Activated gamma-delta T cell treated with Interleukin-2 at 50 U/mL for 16 hours (primary cell): ENCODE data around the gene NRDC.
"Not testable (repeated sequence)": the region's sequence is repeated elsewhere in the genome, so short reads cannot be mapped to it uniquely, and the experiment has no call there.

Experiments used
- DNase-seq: peaks from one replicate; pipeline ENCODE4 v3.0.0-alpha.2; 2020

NRDC gene

DNA sequence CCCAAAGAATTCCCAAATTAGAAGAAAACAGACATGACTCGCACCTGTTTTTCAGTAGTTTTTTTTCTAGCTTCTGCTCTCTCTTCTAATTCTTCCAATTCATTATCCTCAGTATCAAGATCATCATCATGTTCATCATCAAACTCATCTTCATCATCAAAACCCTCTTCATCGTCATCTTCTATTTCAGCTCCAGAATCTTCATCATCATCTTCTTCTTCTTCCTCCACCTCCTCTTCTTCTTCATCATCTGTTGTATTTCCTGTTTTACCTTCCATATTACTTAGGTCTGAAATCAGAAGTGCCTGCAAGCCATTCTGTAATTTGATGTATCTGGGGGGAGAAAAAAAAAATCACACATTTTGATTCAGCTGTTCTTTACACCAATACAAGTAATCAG lies 38.3 kb downstream of the NRDC start:
- no peak for DNase-seq

DNA sequence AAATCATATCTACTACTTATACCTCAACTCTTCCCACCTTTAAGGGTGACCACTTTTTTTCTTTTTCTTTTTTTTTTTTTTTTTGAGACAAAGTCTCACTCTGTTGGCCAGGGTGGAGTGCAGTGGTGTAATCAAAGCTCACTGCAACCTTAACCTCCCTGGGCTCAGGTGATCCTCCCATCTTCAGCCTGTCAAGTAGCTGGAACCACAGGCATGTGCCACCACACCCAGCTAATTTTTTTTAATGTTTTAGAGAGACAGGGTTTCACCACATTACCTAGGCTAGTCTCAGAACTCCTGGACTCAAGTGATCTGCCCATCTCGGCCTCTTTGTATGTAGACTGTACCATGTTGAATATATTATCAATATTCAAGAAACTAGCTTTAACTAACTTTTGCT lies 39.4 kb downstream of the NRDC start:
- no peak for DNase-seq

DNA sequence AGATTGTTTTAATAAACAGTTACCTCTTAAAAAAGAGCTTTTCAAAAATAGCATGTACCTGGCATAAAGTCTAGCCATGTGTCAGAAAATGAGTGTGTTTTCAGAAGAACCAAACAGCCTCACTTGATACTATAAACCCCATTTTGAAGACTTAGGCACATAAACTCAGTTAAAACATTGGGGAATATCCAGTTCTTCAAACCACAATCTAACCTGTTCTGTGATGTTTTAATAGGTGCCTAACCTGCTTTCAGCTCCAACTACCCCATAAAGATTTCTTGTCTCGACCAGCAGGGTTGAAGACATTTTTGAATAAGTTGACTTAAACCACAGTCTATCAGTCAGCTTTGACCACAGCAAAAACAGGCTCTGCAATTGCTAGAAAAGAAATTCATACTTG lies 41.3 kb downstream of the NRDC start:
- no peak for DNase-seq

DNA sequence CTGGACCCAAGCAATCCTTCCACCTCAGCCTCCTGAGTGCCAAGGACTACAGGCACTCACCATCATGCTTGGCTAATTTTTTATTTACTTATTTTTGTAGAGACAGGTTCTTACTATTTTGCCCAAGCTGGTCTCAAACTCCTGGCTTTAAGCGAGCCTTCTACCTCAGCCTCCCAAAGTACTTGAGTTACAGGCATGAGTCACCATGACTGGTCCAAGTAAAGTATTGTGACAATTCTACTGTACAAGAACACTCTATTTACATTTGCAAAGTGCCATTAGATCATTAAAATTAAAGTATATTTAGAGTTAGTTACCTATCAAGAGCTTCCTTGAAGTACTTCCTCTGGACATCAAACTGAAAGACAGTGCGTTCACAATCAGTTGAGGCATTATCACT lies 44.8 kb downstream of the NRDC start:
- DNase-seq, result no peak

DNA sequence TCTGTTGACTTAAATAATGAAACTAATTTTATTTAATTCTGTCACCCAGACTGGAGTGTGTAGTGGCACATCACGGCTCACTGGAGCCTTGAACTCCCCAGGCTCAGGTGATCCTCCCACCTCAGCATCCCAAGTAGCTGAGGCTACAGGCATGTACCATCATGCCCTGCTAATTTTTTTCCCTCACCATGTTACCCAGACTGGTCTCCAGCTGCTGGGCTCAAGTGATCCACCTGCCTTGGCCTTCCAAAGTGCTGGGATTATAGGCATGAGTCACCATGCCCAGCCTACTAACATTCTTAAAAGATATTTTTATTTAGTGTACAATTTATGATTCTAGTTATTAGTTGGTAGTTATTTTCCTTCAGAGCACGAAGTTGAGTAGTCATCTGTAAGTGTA lies 49.5 kb downstream of the NRDC start:
- DNase-seq, result no peak

DNA sequence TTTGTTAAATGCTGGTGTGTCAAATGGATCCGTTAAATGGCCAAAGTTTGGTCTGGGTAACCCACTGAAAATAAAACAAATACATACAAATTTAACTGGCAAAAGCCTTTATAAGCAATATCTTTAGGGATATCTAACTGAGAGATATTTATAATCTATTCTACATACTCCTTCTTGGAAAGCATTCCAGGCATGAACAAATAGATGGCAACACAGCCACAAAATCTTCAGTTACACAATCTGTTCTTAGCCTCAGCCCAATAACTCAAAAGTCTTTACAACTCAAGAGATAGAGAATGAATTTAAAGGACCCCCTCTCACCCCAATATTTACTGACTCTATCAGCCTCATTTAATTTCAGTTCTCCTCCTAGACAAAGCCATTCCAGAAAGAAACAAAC lies 58.7 kb downstream of the NRDC start:
- DNase-seq, result no peak

DNA sequence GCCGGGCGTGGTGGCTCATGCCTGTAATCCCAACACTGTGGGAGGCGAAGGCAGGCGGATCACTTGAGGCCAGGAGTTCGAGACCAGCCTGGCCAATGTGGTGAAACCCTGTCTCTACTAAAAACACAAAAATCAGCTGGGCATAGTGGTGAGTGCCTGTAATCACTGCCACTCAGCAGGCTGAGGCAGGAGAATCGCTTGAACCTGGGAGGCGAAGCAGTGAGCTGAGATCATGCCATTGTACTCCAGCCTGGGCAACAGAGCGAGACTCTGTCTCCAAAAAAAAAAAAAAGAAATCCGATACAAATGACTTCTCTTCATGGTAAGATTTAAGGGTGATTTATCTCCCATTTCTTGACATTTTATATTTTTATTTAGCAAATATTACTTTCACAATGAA lies 59.5 kb downstream of the NRDC start:
- not testable (repeated sequence) for DNase-seq

DNA sequence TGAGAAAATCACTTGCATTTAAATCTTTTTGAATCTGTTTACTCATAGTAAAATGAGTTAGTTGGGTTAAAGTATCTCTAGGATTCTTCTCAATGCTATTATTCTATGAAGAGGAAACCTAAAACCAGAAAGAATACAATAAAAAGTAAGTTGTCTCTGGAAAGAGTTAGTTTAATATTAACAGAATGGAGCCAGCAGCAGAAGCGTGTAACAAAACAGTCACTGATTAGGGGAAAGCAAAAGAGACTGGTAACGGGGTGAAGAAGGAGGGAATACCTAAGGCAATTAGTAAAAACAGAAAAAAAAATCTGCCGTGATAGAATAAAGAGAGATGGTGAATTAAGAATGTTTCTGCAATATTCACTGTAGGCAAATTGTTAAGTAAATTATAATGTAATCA lies 60.0 kb downstream of the NRDC start:
- no peak for DNase-seq

DNA sequence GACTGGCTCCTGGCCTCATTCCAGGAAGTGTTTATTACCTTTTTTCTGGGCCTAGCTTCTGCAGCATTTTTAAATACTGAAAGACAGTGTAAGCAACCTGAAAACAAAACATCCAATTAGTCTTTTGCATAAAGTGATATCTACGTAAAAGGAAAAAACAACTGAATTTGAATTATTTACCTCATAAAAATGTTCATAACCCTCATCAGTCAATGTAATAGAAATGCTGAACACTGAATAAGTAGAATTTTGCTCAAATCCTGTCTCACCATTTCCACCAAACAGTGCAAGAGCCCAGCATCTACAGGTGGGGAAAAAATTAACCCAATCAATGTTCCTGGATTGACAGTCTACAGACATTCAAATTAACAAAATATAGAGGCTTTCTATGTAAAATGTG lies 64.0 kb downstream of the NRDC start:
- no peak for DNase-seq

DNA sequence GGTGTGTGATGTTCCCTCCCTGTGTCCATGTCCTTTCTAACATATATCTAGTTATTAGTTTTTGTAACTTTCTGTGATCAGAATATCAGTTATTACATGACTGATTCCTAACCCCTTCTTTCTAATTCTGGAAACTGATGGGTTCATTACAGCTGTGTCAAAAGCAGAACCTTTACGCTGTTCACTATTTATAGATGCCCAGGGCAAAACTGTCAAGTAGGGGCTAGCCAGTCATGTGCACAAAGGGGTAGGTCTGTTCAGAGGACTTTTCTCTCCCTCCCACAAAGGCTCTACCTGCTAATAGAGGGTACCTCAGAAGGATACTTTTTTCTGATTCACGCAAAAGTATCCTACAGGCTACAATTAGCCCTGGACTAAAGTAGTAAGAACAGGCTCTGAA lies 79.2 kb downstream of the NRDC start:
- no peak for DNase-seq

DNA sequence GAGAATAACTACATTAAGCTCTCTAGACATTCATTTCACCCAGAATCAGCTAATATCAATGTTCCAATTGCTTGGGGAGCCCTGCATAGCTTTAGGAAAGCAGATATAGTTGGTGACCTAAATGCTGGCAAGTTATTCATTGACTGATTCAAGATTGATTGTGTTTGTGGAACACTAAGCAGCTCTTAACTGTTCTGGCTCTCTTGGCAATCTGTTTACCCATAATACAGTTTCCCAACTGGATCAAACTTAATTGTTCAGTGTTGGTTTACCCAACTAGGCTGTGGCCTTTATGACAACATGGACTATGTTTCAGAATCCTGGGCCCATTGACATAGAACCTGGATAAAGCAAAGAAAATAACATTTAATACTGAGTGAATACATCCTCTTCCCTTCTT lies 83.7 kb downstream of the NRDC start:
- DNase-seq, result no peak

DNA sequence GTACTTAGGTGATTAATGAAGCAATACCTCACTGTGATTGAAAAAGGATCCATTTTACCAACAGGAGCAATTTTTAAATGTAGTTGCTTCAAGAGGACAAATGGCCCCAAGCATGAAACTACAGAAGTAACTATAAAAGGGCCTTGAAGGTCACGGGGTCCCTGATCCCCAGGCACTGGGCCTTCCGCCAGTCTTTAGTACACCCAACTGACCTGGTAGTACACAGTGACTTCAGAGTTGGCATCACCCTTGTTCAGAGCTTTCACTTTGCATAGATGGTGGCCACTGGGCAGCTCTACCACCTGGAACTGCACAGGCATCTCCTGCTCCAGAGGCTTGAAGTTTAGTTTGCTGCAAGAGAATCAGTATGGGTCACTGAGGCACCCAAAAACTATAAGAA lies 84.3 kb downstream of the NRDC start:
- DNase-seq, result no peak

DNA sequence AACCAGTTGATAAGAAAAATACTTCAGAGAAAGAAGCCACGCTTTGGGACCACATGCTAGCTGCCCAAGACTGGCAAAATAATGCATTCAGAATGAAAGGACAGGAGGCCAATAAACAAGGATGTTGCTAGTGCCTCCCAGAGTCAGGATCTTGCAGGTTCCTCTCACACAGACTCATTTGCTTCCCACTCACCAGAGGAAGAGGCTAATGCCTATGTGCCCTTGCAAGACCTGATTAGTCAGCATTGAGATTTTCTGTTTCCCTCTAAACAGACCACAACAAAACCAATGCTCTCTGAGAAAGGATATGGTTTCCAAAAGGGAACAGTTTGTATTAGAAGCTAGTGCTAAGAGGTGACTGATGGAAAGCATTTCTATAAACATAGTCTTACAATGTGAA lies 85.7 kb downstream of the NRDC start:
- no peak for DNase-seq

DNA sequence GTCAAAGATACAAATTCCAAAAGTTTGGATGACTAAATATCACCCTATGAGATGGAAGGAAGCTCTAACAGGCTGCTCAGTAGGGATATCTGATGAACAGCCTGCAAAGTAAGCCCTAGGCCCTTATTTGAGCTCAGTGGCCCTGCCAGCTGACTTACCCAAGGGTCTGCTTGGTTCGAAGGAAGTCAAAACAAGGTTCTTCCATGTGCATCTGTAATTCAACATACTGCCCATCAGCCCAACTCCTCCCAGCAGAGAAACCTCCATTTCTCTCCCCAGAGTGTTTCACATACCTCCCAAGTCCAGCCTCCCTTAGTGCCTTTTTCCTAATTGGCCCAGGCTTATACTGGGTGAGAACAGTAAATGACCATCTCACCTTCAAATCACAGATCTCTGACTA lies 86.6 kb downstream of the NRDC start:
- DNase-seq, result no peak

DNA sequence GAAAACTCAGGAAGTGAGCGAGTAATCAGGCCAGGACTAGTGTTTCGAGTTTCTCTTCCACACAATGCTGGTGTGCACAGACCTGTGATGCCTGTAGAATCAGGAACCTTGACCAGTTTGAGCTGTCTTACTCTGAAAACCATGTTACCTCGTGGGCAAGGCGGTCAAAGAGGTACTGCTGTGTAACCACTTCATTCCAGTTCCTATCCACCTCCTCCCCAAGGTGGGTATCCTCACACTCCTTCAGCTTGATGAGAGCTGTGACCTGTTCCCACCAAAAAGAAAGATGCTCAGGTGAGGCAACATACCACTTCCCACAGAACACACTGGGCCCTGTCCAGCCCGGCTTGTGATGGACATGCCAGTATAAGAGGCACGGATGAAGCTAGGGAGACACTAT lies 88.1 kb downstream of the NRDC start:
- DNase-seq, result no peak

DNA sequence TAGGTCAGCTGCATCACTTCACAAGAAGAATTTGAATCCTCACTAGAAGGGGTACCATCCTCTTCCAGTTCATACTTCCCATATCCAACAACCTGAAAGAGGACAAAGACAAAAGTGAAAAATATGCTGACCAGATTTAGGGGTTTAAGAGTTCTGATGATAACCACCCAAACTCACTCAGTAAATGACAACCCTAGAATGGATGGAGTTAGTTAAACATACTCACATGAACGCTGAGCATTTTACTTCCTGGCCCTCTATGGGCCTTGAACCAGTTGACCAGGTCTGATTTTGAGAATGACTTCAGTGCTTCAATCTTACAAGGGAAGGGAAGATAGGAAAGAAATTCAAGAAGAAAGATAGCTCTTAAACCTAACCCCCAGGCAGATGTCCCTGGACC lies 89.2 kb downstream of the NRDC start:
- DNase-seq, result no peak

DNA sequence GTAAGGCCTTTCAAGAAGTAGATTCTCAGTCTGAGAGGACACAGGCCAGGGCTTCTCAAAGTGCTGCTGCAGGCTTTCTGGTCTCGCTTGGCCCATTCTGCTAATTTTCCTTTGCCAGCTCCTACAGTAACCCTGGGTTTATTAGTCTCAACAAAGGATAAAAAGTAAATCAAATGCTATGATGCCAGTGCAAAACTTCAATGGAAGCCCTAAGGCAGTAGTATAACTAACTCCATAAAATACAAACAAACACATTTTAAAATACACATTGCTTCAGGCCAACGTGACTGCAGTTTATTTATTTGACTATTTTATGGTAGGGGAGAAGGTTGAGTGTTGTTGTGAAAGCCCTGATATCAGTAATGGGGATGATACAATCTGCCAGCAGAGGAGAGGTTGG lies 89.6 kb downstream of the NRDC start:
- DNase-seq, result no peak

DNA sequence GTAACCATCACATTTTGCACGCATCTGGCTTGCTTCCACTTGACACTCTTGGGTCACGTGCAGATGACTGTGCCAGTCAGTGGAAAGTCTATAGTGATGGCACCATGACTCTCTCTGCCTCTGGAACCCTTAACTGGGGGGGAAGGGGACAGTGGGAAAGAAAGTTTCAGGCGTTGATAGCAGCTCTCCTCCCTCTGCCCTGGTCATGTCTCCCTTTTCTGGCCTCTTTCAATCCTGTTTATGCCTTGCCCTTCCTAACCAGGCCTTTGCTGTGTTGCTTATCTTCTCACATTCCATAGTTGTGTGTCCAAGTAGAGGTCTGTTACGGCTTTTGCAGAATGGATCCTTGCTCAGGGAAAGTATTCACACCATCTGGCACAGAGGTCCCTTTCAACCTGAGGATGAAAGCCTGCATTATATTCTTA lies 93.5 kb downstream of the NRDC start:
- no peak for DNase-seq

DNA sequence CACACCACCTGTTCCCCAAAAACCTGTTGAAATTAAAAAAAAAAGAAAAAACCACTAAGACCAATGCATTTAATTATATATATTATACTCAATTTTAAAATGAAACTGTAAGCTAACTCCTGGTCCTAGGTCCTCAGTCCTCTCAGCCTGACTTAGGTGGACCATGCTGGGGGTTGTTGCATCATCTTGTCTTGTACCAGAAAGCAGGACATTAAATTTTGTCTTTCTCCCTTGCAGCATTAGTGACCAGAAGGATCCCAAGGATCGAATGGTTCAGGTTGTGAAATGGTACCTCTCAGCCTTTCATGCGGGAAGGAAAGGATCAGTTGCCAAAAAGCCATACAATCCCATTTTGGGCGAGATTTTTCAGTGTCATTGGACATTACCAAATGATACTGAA lies 97.6 kb downstream of the NRDC start:
- no peak for DNase-seq

DNA sequence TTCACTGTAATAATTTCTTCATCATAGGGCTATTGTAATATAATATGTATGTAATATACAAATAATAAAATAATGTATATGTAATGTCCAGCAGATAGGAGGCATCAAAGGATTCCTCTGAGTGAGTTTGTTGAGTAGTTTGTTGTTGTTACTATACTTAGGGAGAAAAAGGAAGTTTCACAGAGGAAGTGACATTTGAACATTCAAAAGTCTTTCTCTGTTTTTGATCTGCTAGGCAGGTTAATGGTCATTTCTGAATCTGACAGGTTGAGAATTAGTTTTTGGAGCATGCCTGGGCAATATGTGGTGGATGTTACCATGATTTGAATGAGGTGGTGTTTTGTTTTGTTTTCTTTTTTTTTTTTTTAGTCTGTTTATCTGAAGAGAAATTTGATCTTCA lies 102.1 kb downstream of the NRDC start:
- no peak for DNase-seq

DNA sequence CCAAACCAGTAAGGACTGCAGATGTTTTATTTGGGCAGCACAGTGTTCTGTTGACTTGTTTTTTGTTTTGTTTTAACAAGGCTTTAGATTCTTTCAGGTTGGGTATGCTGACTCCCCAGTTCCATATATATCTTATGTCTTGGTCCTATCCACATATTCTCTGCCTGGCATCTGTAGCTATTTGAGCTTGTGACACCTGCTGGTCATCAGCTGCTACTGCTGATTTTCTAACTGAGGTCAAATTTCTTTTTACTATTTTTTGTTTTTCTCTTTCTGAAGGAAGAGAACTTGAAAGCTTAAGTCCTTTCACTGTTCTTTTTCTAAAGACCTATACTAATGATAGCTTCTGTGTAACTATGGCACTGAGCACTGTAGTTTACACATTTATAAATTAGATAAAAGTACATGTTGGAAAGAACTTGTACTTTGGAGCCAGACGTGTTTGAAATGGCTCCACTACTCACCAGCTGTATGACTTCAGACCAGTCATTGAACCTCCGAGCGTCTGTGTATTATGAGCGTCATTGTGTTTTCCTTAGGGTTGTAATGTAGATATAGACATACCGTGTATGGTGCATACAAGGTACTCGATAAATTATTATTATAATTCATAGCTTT lies 109.4 kb downstream of the NRDC start:
- DNase-seq, result no peak

DNA sequence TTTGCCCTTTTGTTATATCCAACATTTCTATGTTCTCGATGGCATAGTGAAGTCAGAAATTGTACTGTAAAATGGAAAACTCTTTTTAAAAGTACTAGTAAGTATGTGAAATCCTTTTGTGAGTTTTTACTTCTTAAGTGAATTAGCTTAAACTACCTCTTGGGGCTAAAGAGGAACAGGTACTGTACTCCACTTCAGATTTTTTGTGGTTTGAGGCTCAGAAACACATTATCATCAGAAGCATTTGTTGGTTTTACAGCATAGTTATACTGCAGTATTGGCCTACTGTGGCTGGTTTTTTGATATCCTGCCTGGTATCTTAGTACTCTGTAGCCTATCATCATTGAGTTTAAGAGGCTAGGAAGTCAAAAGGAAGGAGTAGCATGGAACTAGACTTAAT lies 117.2 kb downstream of the NRDC start:
- DNase-seq, result no peak

DNA sequence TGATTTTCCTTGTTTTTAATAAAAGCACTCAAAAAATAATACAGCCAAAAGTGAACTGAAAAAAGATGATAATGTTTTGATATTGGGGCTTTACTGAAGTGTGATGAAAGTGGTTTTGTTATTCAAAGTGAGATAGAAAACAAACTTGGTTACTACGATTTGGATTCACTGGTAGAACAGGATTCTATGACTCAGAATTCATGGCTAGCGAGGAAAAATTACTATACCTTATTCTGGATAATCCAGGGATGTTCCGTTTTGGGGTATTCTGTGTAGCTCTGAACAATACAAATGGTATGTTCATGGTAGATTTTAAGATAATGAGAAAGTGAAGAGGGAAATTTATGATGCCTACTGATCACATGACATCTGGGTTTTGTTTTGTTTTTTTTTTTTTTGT lies 117.7 kb downstream of the NRDC start:
- no peak for DNase-seq

DNA sequence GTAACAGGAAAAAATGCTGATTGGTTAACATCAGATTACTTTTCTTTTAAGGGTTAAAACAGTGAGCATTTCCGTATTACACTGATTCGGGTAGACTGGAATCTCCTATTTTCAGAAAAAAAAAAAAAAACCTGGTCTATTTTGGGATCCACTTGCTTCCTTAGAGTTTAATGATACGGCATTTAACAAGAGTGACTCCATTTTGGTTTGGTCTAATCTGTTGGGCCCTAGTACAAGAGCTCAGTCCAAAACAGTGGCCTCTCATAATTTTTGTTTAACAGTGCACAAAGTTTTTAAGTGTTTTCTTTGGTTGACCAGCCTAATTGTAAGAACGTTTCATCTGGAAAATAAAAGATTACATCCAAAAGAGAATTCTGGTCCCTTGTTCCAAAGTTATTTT lies 120.2 kb downstream of the NRDC start:
- no peak for DNase-seq

DNA sequence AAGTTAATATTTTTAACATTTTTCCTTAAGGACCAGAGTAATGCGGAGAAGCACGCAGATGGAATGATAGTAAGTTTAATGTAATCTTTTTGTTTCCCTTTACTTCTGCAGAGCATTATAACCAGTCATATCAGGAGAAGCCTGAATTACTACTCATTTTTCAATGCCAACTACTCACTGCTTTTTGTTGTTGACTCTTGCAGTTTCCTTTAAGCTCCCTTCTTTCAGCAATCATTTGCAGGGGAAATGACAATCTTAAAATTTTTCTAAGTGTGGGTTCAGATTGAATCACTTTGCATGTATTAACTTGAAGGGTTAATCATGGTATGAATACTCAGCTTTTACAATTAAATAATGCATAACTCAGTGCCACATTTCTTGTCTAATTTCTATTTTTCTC lies 122.2 kb downstream of the NRDC start:
- no peak for DNase-seq

DNA sequence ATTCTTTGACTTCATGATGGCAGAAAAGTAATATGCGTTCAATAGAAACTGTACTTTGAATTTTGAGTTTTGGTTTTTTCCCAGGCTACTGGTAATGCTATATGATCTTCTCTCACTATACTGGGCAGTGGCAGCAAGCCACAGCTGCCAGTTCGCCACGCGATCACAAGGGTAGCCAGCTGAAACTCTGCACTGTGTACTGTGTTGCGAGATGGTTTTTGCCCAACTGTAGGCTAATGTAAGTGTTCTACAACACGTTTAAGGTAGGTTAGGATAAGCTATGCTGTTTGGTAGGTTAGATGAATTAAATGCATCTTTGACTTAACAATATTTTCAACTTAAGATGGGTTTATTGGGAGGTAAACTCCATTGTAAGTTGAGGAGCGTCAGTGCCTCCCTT lies 123.1 kb downstream of the NRDC start:
- DNase-seq, result no peak
